RWPE1 (cell line): ENCODE data around the gene RERG.

Source experiments
- CTCF ChIA-PET: fragments of 350-600 bp; sonication (Branson Sonifier 250); formaldehyde crosslinking; extraction: SDS; loops from one replicate; lab custom pipeline; 2021; lab: Yijun Ruan, JAX
- POLR2A ChIA-PET: fragments of 400-600 bp; formaldehyde crosslinking; extraction: SDS; loops from one replicate; lab custom pipeline; 2020; ENCODE audit warnings: antibody characterized with exemption; ENCODE audit not compliant: low non-redundant PET; lab: Yijun Ruan, JAX
- DNase-seq: peaks from one replicate; pipeline ENCODE4 v3.0.0; 2012; ENCODE audit warnings: low spot score
- H3K27ac ChIP-seq: fragments of 450-650 bp; 2 replicates; pipeline ENCODE4 v1.5.1; 2017
- CTCF ChIP-seq: fragments of 450-650 bp; conservative IDR thresholded peaks from 2 replicates; pipeline ENCODE4 v1.5.1; 2017; ENCODE audit warnings: low read depth, mild to moderate bottlenecking

Gene RERG

GRCh38 chr12:15225136-15225862, 4.1 kb upstream of the RERG start:
- CTCF ChIA-PET, result no interaction called here
- POLR2A ChIA-PET, result no interaction called here
- TF ChIP-seq CTCF, result no peak

GRCh38 chr12:15222219-15222618, 1.0 kb upstream of the RERG start:
- CTCF ChIA-PET, result interaction anchor here (0.5 to 2.9 kb wide), 5 partner anchors 9 to 1018 kb away, joined by 3 to 18 read pairs (median 6); no protein-coding TSS in a partner anchor
- POLR2A ChIA-PET, result no interaction called here
- no peak overlapping the region for H3K27ac ChIP-seq
- DNase-seq, result no peak
- TF ChIP-seq CTCF, result no peak

More at GRCh38 chr12:15225136-15225862, 4.1 kb upstream of the RERG start:
- no peak for DNase-seq
- no peak overlapping the region for H3K27ac ChIP-seq

- no peak for DNase-seq
- POLR2A ChIA-PET, result no interaction called here
Measured at GRCh38 chr12:15220451-15220850, 766 bp downstream of the RERG start.

GRCh38 chr12:15218794-15219193, 2.4 kb downstream of the RERG start:
- no peak for TF ChIP-seq CTCF
- H3K27ac ChIP-seq, result no peak overlapping the region
- ChIA-PET CTCF (interaction anchor here (0.5 kb wide), 1 partner anchor 46 kb away, joined by 5 read pairs; no protein-coding TSS in a partner anchor), POLR2A (no interaction called here)
- DNase-seq, result no peak

More at GRCh38 chr12:15220451-15220850, 766 bp downstream of the RERG start:
- H3K27ac ChIP-seq, result no peak overlapping the region
- TF ChIP-seq CTCF, result no peak
- CTCF ChIA-PET, result interaction anchor here (0.7 to 2.9 kb wide), 5 partner anchors 11 to 413 kb away, joined by 3 to 12 read pairs (median 4); no protein-coding TSS in a partner anchor

GRCh38 chr12:15216036-15216889, 5.0 kb downstream of the RERG start:
- no peak overlapping the region for H3K27ac ChIP-seq
- no peak for TF ChIP-seq CTCF
- POLR2A ChIA-PET, result no interaction called here
- CTCF ChIA-PET, result interaction anchor here (0.7 kb wide), 1 partner anchor 619 kb away, joined by 3 read pairs; no protein-coding TSS in a partner anchor
- DNase-seq, result no peak
